ENCODE data around the gene MYG1. TPM values are rescaled to one million over a fixed set of nuclear protein-coding genes. Genes with fewer than 3 reads are reported as not detected.

Gene MYG1
- total RNA-seq, 2 experiments from 2014 or later = 53.4 to 64.9 TPM

DNA sequence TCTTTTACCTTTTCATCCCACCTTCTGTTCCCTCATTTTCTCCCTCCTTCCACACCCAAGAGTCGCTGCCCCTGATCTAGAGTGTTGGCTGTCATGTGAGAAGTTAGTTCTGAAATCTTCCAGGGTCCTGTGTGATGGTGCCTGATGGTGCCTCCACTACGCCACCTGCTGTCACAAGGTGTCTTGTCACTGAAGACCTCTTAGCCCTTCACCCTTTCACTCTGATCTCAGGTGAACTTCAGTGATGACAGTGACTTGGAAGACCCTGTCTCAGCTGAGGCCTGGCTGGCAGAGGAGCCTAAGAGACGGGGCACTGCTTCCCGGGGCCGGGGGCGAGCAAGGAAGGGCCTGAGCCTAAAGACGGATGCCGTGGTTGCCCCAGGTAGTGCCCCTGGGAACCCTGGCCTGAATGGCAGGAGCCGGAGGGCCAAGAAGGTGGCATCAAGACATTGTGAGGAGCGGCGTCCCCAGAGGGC is 11.7 kb upstream of the MYG1 start:
- no peaks in the 10 kb centered on the region for H4K20me1 ChIP-seq (ENCODE audit: insufficient read depth, low read length)
- ChIA-PET POLR2A (interaction anchor here (1.4 kb wide), 1 partner anchor 33 kb away, joined by 3 read pairs; the partner anchor contains the start of gene AAAS), CTCF (ENCODE audit: unreplicated experiment) (interaction anchor here (0.6 to 1.4 kb wide), 4 partner anchors 19 to 221 kb away, joined by 3 to 4 read pairs (median 3); no protein-coding TSS in a partner anchor)
- no TSS peak for BruUV-seq (replicated peaks)
- no peak overlapping the region for H3K4me3 ChIP-seq (ENCODE audit: low read depth, low read length, poor library complexity, severe bottlenecking)
- H3K9me3 ChIP-seq (ENCODE audit: low read length) = no peaks in the 10 kb centered on the region
- H3K4me2 ChIP-seq (ENCODE audit: low read length) = no peak overlapping the region
- H3K4me1 ChIP-seq (ENCODE audit: insufficient read depth, low read length, poor library complexity, severe bottlenecking) = no peaks in the 10 kb centered on the region
- H3K9me2 ChIP-seq (ENCODE audit: insufficient read depth, low read length) = no peaks in the 10 kb centered on the region
- H2AFZ ChIP-seq (ENCODE audit: low read length) = no peak overlapping the region
- H3K27ac ChIP-seq (ENCODE audit: low read depth, low read length, poor library complexity, severe bottlenecking) = no peak overlapping the region
- peak; percentile 73 for DNase-seq (ENCODE audit: low spot score)
- intact Hi-C loops (cut with micrococcal nuclease; ENCODE audit: unreplicated experiment) = loop anchor here (1.0 kb wide), 2 partner anchors 74 to 128 kb away; no protein-coding TSS in a partner anchor
- H3K36me3 ChIP-seq (ENCODE audit: insufficient read depth, low read length) = peaks cover 90% of the 10 kb centered on the region
- no peaks in the 10 kb centered on the region for H3K79me2 ChIP-seq (ENCODE audit: insufficient read depth, low read depth, low read length)
- TF ChIP-seq, protein P1, sequence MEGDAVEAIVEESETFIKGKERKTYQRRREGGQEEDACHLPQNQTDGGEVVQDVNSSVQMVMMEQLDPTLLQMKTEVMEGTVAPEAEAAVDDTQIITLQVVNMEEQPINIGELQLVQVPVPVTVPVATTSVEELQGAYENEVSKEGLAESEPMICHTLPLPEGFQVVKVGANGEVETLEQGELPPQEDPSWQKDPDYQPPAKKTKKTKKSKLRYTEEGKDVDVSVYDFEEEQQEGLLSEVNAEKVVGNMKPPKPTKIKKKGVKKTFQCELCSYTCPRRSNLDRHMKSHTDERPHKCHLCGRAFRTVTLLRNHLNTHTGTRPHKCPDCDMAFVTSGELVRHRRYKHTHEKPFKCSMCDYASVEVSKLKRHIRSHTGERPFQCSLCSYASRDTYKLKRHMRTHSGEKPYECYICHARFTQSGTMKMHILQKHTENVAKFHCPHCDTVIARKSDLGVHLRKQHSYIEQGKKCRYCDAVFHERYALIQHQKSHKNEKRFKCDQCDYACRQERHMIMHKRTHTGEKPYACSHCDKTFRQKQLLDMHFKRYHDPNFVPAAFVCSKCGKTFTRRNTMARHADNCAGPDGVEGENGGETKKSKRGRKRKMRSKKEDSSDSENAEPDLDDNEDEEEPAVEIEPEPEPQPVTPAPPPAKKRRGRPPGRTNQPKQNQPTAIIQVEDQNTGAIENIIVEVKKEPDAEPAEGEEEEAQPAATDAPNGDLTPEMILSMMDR (conservative IDR thresholded peaks at IDR 0.05; ENCODE audit: low read length) = peak; percentile 90
- TF ChIP-seq EZH2phosphoT487 (IDR thresholded peaks at IDR 0.05; ENCODE audit: borderline replicate concordance, low read depth, low read length) = no peak

DNA sequence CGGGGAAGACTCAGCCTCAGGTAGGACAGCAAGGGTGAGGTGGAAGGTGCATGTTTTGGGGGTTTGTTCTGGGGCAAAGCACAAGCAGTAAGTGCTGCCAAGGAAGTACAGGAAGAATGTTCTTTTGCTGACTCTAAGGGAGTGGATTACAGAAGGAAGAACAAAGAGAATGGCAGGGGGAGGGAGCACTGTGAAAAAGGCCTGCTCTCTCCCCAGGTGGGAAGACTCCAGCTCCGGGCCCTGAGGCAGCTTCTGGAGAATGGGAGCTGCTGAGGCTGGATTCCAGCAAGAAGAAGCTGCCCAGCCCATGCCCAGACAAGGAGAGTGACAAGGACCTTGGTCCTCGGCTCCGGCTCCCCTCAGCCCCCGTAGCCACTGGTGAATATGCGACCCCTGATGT is 11.2 kb upstream of the MYG1 start:
- Histone ChIP-seq H2AFZ (ENCODE audit: low read length) (no peak overlapping the region), H3K9me3 (ENCODE audit: low read length) (no peaks in the 10 kb centered on the region), H3K9me2 (ENCODE audit: insufficient read depth, low read length) (no peaks in the 10 kb centered on the region), H3K27ac (ENCODE audit: low read depth, low read length, poor library complexity, severe bottlenecking) (no peak overlapping the region), H4K20me1 (ENCODE audit: insufficient read depth, low read length) (no peaks in the 10 kb centered on the region), H3K4me3 (ENCODE audit: low read depth, low read length, poor library complexity, severe bottlenecking) (no peak overlapping the region), H3K79me2 (ENCODE audit: insufficient read depth, low read depth, low read length) (no peaks in the 10 kb centered on the region), H3K4me1 (ENCODE audit: insufficient read depth, low read length, poor library complexity, severe bottlenecking) (no peaks in the 10 kb centered on the region), H3K36me3 (ENCODE audit: insufficient read depth, low read length) (peaks cover 90% of the 10 kb centered on the region), H3K4me2 (ENCODE audit: low read length) (no peak overlapping the region)
- BruUV-seq (replicated peaks) = no TSS peak
- no peak for TF ChIP-seq EZH2phosphoT487 (IDR thresholded peaks at IDR 0.05; ENCODE audit: borderline replicate concordance, low read depth, low read length)
- TF ChIP-seq, protein P1 (conservative IDR thresholded peaks at IDR 0.05; ENCODE audit: low read length) = no peak
- DNase-seq (ENCODE audit: low spot score) = no peak
- CTCF ChIA-PET (ENCODE audit: unreplicated experiment) = interaction anchor here (0.6 to 1.4 kb wide), 4 partner anchors 19 to 221 kb away, joined by 3 to 4 read pairs (median 3); no protein-coding TSS in a partner anchor
- POLR2A ChIA-PET = interaction anchor here (0.8 kb wide), 1 partner anchor 20 kb away, joined by 3 read pairs; the partner anchor contains the start of gene ESPL1
- intact Hi-C loops (cut with micrococcal nuclease; ENCODE audit: unreplicated experiment) = no loop called here

DNA sequence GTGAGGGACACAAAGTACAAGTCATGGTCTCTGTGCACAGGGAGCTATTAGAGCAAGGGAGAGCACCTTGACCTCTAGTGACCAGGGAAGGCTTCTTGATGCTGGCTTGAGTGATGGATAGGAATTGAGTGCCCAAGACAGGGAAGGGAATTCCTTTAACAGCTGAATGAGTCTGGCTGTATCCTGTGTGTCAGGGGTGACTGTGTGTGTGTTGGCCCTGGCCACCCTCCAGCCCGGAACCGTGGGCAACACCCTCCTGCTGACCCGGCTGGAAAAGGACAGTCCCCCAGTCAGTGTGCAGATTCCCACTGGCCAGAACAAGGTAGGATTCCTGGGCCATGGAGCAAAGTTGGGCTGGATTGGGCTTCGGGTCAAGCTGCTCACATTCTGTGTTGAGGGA is 9.6 kb upstream of the MYG1 start:
- CTCF ChIA-PET (ENCODE audit: unreplicated experiment) = no interaction called here
- no peak overlapping the region for H3K4me2 ChIP-seq (ENCODE audit: low read length)
- H3K79me2 ChIP-seq (ENCODE audit: insufficient read depth, low read depth, low read length) = no peaks in the 10 kb centered on the region
- no peak overlapping the region for H2AFZ ChIP-seq (ENCODE audit: low read length)
- no TSS peak for BruUV-seq (replicated peaks)
- peaks cover 89% of the 10 kb centered on the region for H3K36me3 ChIP-seq (ENCODE audit: insufficient read depth, low read length)
- no peaks in the 10 kb centered on the region for H3K9me3 ChIP-seq (ENCODE audit: low read length)
- H3K27ac ChIP-seq (ENCODE audit: low read depth, low read length, poor library complexity, severe bottlenecking) = no peak overlapping the region
- intact Hi-C loops (cut with micrococcal nuclease; ENCODE audit: unreplicated experiment) = no loop called here
- H3K4me3 ChIP-seq (ENCODE audit: low read depth, low read length, poor library complexity, severe bottlenecking) = no peak overlapping the region
- TF ChIP-seq EZH2phosphoT487 (IDR thresholded peaks at IDR 0.05; ENCODE audit: borderline replicate concordance, low read depth, low read length) = no peak
- TF ChIP-seq, protein P1 (conservative IDR thresholded peaks at IDR 0.05; ENCODE audit: low read length) = no peak
- DNase-seq (ENCODE audit: low spot score) = no peak
- H3K4me1 ChIP-seq (ENCODE audit: insufficient read depth, low read length, poor library complexity, severe bottlenecking) = peaks cover 3% of the 10 kb centered on the region
- H3K9me2 ChIP-seq (ENCODE audit: insufficient read depth, low read length) = no peaks in the 10 kb centered on the region
- no peaks in the 10 kb centered on the region for H4K20me1 ChIP-seq (ENCODE audit: insufficient read depth, low read length)
- POLR2A ChIA-PET = interaction anchor here (0.9 kb wide), 1 partner anchor 130 kb away, joined by 3 read pairs; no protein-coding TSS in a partner anchor

All from OCI-LY7 (cell line).